Upper lobe of left lung (tissue), 6 donors: ENCODE results near the gene LMO3. TPM values are rescaled to one million over a fixed set of nuclear protein-coding genes. Genes with fewer than 3 reads are reported as not detected.
A peak's percentile ranks its signal among the peaks of the same experiment; 100 is the strongest.

ENCODE experiments used
- ATAC-seq, 2 donors: fragments of 200-7000 bp; cut with Tn5 transposase; one replicate each; pipeline ENCODE4 v1.9.1; 2022; ENCODE audit warnings: mild to moderate bottlenecking in 2 of 2, moderate library complexity in 2 of 2; ENCODE audit not compliant: low FRiP score in 2 of 2
- DNase-seq, 2 donors: peaks; one replicate each; pipeline ENCODE4 v3.0.0-alpha.2; 2019 to 2020
- H3K27ac ChIP-seq, 4 donors: fragments of 200-600 bp; sonication (generic); one replicate each; pipeline ENCODE4 v1.5.1; 2016 to 2019
- H3K27me3 ChIP-seq, 4 donors: fragments of 200-600 bp; sonication (generic); one replicate each; pipeline ENCODE4 v1.5.1; 2017 to 2019
- H3K36me3 ChIP-seq, 4 donors: fragments of 200-600 bp; sonication (generic); one replicate each; pipeline ENCODE4 v1.5.1; 2016 to 2019
- H3K4me1 ChIP-seq, 4 donors: fragments of 200-600 bp; sonication (generic); one replicate each; pipeline ENCODE4 v1.5.1; 2018 to 2019
- H3K4me3 ChIP-seq, 4 donors: fragments of 200-600 bp; sonication (generic); one replicate each; pipeline ENCODE4 v1.5.1; 2017 to 2019; ENCODE audit warnings: mild to moderate bottlenecking in 2 of 4, moderate library complexity in 1 of 4
- H3K9me3 ChIP-seq, 4 donors: fragments of 200-600 bp; sonication (generic); one replicate each; pipeline ENCODE4 v1.5.1; 2018 to 2019
- EP300 ChIP-seq, 4 donors: sonication (generic); formaldehyde crosslinking; IDR thresholded peaks; one replicate each; pipeline ENCODE4 v1.5.1; 2017; ENCODE audit warnings: antibody characterized with exemption in 4 of 4, control low read depth in 2 of 4
- POLR2A ChIP-seq, 4 donors: fragments of 450-650 bp; IDR thresholded peaks; one replicate each; pipeline ENCODE4 v1.5.1; 2016 to 2017; ENCODE audit warnings: antibody characterized with exemption in 4 of 4, mild to moderate bottlenecking in 2 of 4
- POLR2AphosphoS5 ChIP-seq, 2 donors: sonication (generic); formaldehyde crosslinking; IDR thresholded peaks; one replicate each; pipeline ENCODE4 v1.5.1; 2017; ENCODE audit warnings: antibody characterized with exemption in 2 of 2
- WGBS, 2 donors: methylation state at CpG; one replicate each; pipeline ENCODE4 v1.1.5; 2017 to 2018; 5-methylcytosine and 5-hydroxymethylcytosine counted together
- total RNA-seq, 6 donors: library from RNA; depleted of rRNA in 4 of 6; stranded (reverse); fragments of >200 nt in 4 of 6; gene quantifications; one replicate each; pipeline versions ENCODE4 v1.1.0 to v1.2.1, GENCODE V29; 2016 to 2021
- TF ChIP-seq, protein P1 (sequence below), 6 experiments: fragments of 450-650 bp in 4 of 6; fragments of 200-600 bp in 2 of 6; sonication (generic) in 2 of 6; IDR thresholded peaks; one replicate each; pipeline ENCODE4 v1.5.1; 2016 to 2019; ENCODE audit warnings: antibody characterized with exemption in 6 of 6
- donor health status: DM: no; HTN: no; CAD: no; lungs with moderate emphysema.
- donor health status: DM: no; HTN: yes; CAD: no; lungs with severe emphysema.

The LMO3 gene
- 100 to 1,000 TPM; 100 to 372 (median 166) TPM for total RNA-seq

DNA sequence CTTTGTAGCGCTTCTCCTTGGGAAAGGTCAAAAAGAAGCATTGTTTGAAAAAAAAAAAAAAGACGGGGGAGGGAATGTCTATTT, at the start of gene LMO3:
TSS of gene LMO3 (minus strand) at position 46 of the 84 bp plus-strand sequence. CDS start 5,302 bp downstream, outside the sequence.
- 0 to 3% methylated on average over 2 of the region's 2 CpGs for WGBS, 2 donors
- H3K27ac ChIP-seq: peak within 1 kb of the TSS; percentile 37 to 89 (median 82)
- H3K4me3 ChIP-seq: peak within 1 kb of the TSS; percentile 3 to 55 (median 42)
- no peaks in the 10 kb centered on the region for H3K4me1 ChIP-seq
- TF ChIP-seq POLR2AphosphoS5 (IDR thresholded peaks at IDR 0.05) (no peak), EP300 (IDR thresholded peaks at IDR 0.05) (no peak), POLR2A (IDR thresholded peaks at IDR 0.05) (no peak)
- TF ChIP-seq, protein P1, sequence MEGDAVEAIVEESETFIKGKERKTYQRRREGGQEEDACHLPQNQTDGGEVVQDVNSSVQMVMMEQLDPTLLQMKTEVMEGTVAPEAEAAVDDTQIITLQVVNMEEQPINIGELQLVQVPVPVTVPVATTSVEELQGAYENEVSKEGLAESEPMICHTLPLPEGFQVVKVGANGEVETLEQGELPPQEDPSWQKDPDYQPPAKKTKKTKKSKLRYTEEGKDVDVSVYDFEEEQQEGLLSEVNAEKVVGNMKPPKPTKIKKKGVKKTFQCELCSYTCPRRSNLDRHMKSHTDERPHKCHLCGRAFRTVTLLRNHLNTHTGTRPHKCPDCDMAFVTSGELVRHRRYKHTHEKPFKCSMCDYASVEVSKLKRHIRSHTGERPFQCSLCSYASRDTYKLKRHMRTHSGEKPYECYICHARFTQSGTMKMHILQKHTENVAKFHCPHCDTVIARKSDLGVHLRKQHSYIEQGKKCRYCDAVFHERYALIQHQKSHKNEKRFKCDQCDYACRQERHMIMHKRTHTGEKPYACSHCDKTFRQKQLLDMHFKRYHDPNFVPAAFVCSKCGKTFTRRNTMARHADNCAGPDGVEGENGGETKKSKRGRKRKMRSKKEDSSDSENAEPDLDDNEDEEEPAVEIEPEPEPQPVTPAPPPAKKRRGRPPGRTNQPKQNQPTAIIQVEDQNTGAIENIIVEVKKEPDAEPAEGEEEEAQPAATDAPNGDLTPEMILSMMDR (IDR thresholded peaks at IDR 0.05): no peak
- no peaks in the 10 kb centered on the region for H3K9me3 ChIP-seq
- no peaks in the 10 kb centered on the region for H3K36me3 ChIP-seq
- no peaks in the 10 kb centered on the region for H3K27me3 ChIP-seq
- no peak for DNase-seq
- no peak for ATAC-seq

DNA sequence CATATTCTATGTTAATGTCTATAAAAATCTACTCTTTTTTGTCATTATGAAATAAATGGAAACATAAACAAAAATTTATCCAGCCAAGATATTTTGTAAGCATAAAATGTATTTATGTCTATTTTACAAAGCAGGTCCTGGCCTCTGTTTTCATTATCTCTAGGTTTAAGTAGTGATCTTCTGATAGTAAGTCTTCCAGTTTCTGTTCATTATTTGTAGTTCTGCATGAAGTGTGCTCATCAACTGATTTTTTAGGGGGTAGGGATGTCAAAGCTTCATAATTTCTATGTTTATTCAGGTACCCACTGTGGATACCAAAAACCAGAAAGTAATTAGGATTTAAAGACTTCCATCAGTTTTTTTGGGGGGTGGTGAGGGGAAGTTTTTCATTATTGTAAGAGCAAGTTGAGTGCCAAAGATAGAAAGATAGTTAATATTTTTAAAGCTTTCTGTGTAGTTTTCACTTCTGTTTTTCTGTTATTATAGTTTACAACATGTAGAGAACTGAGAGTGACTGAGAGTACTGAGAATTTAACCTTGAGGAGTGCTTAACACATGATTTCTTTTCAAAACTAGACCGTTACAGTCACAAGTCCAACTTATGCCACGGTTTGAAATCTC, 30.6 kb upstream of the LMO3 start:
- no peaks in the 10 kb centered on the region for H3K36me3 ChIP-seq
- WGBS, 2 donors: 65 to 67% methylated on average over 2 of the region's 2 CpGs
- H3K27ac ChIP-seq: no peak overlapping the region
- no peaks in the 10 kb centered on the region for H3K27me3 ChIP-seq
- DNase-seq: no peak
- H3K9me3 ChIP-seq: peaks cover 0 to 5% (median 0%) of the 10 kb centered on the region in 4 donors
- no peak for TF ChIP-seq POLR2AphosphoS5 (IDR thresholded peaks at IDR 0.05)
- TF ChIP-seq POLR2A (IDR thresholded peaks at IDR 0.05): no peak
- TF ChIP-seq EP300 (IDR thresholded peaks at IDR 0.05): no peak
- TF ChIP-seq, protein P1 (IDR thresholded peaks at IDR 0.05): no peak
- no peaks in the 10 kb centered on the region for H3K4me1 ChIP-seq
- ATAC-seq: no peak
- no peak overlapping the region for H3K4me3 ChIP-seq

DNA sequence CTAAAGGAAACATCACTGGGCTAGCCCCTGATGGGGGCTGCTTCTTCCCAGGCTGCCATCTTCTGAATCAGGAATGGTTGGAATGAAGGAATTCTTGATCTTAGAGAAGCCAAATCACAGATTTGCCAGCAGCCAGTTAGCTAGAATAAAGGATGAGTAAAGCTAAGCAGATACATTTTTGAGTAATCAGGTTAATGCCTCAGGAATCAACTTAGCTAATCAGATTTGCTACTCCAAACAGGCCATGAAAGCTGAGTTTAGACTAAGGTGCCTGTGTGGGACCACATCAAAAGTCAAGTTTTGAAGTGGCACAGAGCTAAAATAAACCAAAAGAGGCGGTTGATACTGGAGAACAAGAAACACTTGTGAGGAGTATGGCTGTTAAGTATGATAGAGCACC, 28.8 kb upstream of the LMO3 start:
- H3K27me3 ChIP-seq: no peaks in the 10 kb centered on the region
- no peak overlapping the region for H3K27ac ChIP-seq
- no peaks in the 10 kb centered on the region for H3K9me3 ChIP-seq
- H3K4me1 ChIP-seq: no peaks in the 10 kb centered on the region
- no peak overlapping the region for H3K4me3 ChIP-seq
- DNase-seq (no peak), ATAC-seq (no peak)
- 67 to 74% methylated on average over 1 of the region's 1 CpG for WGBS, 2 donors
- no peaks in the 10 kb centered on the region for H3K36me3 ChIP-seq
- TF ChIP-seq POLR2AphosphoS5 (IDR thresholded peaks at IDR 0.05) (no peak), POLR2A (IDR thresholded peaks at IDR 0.05) (no peak), EP300 (IDR thresholded peaks at IDR 0.05) (no peak)
- TF ChIP-seq, protein P1 (IDR thresholded peaks at IDR 0.05): no peak

DNA sequence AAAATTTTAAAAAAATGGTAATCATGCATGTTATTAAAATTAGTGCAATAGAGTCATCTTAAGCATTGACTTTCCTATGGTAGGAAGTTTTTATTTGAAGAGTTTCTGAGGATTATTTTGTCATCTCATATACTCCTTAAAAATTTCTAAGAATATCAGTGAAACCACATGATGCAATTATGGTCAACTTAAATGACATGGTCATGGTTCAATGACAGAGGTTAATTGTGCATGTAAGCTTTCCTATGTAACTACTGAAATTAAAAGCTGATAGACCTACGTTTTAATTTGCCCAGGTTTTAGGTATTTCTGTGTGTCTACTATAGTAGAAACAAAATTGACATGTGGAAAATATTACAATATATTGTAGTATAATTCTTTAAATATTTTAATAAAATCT, 21.0 kb upstream of the LMO3 start:
- Histone ChIP-seq H3K27ac (no peak overlapping the region), H3K9me3 (no peaks in the 10 kb centered on the region), H3K4me3 (no peak overlapping the region), H3K27me3 (no peaks in the 10 kb centered on the region), H3K4me1 (no peaks in the 10 kb centered on the region), H3K36me3 (no peaks in the 10 kb centered on the region)
- 56 to 64% methylated on average over 1 of the region's 1 CpG for WGBS, 2 donors
- no peak for DNase-seq
- TF ChIP-seq, protein P1 (IDR thresholded peaks at IDR 0.05): no peak
- TF ChIP-seq EP300 (IDR thresholded peaks at IDR 0.05) (no peak), POLR2AphosphoS5 (IDR thresholded peaks at IDR 0.05) (no peak), POLR2A (IDR thresholded peaks at IDR 0.05) (no peak)
- no peak for ATAC-seq

DNA sequence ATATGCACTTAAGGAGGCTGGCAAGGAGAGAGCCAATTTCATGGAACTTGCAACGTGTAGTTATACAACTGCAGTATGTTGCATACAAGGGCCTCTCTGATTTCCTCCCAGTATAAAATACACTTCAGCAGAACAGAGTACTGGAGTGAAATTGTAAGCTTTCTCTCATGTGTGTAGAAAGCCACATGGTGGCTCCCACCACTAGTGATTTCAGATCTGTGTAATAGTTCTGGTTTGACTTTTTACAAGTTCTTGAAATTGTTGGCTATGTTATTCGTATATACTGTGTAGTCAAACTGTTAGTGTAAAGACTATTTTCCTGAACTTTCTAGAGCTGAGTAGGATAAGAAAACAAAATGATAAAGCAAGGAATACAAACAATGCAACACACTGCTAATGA, 16.4 kb upstream of the LMO3 start:
- Histone ChIP-seq H3K9me3 (peaks cover 0 to 9% (median 6%) of the 10 kb centered on the region in 4 donors), H3K4me1 (no peaks in the 10 kb centered on the region), H3K27me3 (no peaks in the 10 kb centered on the region), H3K36me3 (no peaks in the 10 kb centered on the region), H3K27ac (no peak overlapping the region), H3K4me3 (no peak overlapping the region)
- ATAC-seq (no peak), DNase-seq (no peak)
- 48 to 64% methylated on average over 2 of the region's 2 CpGs for WGBS, 2 donors
- TF ChIP-seq EP300 (IDR thresholded peaks at IDR 0.05) (no peak), POLR2AphosphoS5 (IDR thresholded peaks at IDR 0.05) (no peak), POLR2A (IDR thresholded peaks at IDR 0.05) (no peak)
- TF ChIP-seq, protein P1 (IDR thresholded peaks at IDR 0.05): no peak
